GM21447 (cell line): ENCODE data around the gene CDCA4.
A peak's percentile ranks its signal among the peaks of the same experiment; 100 is the strongest.
"Not testable (repeated sequence)": the region's sequence is repeated elsewhere in the genome, so short reads cannot be mapped to it uniquely, and the experiment has no call there.

Experiments used
- ATAC-seq: cut with Tn5 transposase; IDR thresholded peaks from one replicate; pipeline ENCODE4 v1.9.1; 2021; ENCODE audit not compliant: unreplicated experiment

Gene CDCA4

DNA sequence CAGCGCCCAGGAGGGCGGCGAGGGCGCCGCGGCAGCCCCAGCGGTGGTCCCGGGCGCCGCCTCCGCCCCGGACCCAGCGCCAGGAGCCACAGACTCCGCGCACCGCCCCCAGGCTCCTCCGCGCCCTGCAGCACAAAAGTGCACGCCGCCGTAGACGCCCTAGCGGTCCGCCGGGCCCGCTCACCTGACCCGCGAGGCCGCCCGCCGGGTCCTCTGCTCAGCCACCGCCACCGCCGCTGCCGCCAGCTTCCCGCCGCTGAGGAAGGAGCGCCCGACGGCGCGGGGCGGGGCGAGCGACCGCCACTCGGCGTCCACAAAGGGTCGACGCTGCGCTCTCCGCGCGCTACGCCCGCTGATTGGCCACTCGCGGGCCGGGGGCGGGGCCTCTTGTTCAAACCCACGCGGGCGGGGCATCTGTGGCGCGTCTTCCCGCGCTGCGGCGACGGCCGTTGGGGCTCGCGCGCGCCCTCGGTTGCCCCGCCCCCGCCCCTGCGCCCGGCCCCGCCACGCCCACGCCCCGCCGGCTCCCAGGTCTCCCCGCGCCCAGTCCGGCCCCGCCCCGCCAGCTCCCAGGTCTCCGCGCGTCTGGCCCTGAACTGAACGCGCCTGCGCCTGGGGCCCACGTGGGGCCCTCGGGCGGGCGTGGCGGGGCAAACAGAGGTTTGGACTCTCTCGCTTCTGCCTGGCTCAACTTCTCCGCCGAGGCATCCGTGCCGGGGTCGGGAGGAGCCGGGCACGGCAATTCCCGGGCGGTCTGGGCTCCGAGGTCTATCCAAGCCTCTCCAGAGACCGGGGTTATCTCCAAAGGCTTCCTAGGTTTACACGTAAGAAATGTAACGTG, at the start of gene CDCA4:
TSS of gene CDCA4 (minus strand) at position 269 of the 841 bp plus-strand sequence. CDS start 9,154 bp downstream, outside the sequence.
- ATAC-seq = peak; percentile 72

DNA sequence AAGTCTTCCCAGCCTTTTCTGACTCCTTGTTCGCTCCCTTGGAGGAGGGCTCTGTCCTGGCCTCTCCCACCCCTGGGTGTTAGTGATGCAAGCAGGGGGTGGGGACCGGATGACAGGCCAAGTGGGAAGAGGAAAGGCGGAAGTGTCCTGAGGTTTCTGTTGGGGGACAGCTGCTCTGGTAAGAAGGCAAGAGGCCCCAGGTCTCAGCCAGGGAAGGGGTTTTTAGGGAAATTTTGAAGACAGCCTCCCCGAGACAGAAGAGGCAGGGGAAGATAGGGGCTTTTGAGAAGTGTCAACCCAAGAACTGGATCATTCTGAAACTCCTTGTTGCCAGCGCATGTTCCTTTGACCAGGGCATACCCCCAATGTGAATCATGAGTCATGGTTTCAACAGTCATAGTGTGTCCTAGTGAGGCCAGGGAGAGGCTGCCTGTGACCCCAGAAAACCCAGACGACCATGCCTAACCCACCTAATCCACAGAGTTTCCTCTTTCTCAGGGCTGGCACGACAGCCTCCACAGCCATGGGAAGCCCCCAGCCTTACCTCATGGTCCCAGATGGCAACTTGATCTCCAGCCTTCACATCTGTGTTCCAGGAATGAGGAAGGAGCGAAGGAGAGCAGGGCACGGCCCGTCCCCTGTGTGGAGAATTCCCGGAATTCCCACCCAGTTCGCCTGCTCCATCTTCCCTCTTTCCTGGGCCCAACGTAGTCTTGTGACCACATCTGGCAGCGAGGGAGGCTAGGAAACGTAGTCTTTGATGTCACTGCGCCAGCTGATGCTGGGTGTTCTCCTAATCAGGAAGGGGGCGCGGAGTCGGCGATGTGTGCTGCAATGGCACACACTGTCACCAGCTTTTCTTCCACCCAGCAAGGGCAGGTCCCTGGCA, 49.2 kb upstream of the CDCA4 start:
- ATAC-seq = peak; percentile 36

- no peak for ATAC-seq
These were observed 48.6 kb upstream of the CDCA4 start for GRCh38 chr14:105069522-105069870.

DNA sequence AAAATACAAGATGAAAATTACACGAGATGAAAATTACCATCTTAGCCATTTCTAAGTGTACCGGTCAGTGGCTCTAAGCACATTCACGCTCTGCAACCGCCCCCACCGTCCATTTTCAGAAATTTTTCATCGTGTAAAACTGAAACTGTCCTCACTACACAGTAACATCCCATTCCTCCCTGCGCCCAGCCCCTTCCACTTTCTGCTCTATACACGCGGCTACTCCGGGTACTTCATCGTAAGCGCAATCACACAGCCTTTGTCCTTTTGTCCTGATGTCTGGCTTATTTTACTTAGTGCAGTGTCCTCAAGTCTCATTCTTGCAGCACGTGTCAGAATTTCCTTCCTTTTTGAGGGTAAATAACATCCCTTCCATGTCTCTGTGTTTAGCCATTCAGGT, 47.9 kb upstream of the CDCA4 start:
- ATAC-seq = no peak

- ATAC-seq = no peak
These were observed 47.1 kb upstream of the CDCA4 start for GRCh38 chr14:105067969-105068301.

DNA sequence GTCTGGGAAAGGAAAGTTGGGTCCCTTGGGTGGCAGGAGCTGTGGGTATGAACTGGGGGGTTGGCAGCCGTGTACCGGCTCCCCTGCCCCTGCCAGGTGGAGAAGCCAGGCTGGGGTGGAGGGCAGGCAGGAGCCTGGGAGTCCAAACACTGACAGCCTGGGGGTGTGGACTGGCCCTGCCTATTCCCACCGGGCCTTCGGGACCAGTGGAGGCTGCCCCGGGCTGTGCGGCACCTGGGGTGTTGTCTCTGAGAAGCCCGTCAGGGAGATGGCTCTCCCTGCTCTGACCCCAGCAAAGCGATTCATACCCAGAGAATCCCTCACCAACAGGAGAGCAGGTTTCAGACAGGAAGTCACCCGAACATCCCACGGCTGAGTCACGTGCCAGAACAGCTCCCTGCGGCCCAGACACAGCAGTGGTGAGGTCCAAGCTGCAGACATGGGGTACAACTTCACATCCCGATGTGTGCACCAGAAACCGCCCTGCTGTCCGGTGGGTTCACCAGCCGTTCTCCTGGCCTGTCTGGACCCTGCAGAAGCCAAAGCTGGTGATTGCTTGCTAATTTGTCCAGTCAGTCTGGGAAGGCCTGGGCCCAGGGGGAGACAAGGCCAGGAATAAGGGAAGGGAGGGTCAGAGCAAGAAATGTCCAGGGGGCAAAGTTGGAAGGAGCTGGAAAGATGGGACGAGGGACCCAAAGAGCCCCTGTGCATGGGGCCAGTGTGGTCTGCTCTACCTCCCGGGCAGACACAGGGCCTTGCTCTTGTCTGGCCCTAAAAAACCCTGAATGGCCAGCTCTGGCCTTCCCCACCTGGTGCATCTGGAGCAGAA, 46.5 kb upstream of the CDCA4 start:
- no peak for ATAC-seq

GRCh38 chr14:105066240-105067071, 45.6 kb upstream of the CDCA4 start:
- ATAC-seq = no peak

GRCh38 chr14:105065280-105066228, 44.7 kb upstream of the CDCA4 start, which contains the start of gene GPR132:
GPR132 (minus strand) TSS chr14:105065430; CDS start chr14:105055420, 10,010 bp downstream.
- peak; percentile 43 for ATAC-seq

GRCh38 chr14:105064721-105065143, 43.8 kb upstream of the CDCA4 start:
- no peak for ATAC-seq

DNA sequence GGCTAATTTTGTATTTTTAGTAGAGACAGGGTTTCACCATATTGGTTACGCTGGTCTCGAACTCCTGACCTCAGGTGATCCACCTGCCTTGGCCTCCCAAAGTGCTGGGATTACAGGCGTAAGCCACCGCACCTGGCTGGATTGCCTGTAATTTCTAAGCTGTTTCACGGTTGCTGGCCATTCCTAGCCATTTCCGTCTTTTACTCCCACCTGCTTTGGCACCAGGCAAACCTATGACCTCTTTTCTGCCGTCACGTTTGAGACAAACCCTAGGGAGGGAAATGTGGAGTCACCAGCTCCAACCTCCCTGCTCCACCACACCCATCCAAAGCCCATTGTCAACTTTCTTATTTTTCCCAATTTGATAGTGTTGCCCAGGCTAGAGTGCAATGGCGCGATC, 43.1 kb upstream of the CDCA4 start:
- no peak for ATAC-seq

DNA sequence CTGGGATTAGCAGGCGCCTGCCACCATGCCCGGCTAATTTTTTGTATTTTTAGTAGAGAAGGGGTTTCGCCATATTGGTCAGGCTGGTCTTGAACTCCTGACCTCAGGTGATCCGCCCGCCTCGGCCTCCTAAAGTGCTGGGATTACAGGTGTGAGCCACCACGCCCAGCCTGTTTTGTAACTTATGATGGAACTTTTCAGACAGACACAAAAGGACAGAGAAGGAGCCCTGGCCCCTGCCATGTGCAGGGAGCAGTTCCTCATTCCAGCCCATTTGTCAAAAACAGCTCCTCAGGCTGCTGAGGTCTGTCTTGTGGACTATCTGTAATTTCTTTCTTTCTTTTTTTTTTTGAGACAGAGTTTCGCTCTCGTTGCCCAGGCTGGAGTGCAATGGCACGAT, 42.6 kb upstream of the CDCA4 start:
- ATAC-seq = not testable (repeated sequence)

DNA sequence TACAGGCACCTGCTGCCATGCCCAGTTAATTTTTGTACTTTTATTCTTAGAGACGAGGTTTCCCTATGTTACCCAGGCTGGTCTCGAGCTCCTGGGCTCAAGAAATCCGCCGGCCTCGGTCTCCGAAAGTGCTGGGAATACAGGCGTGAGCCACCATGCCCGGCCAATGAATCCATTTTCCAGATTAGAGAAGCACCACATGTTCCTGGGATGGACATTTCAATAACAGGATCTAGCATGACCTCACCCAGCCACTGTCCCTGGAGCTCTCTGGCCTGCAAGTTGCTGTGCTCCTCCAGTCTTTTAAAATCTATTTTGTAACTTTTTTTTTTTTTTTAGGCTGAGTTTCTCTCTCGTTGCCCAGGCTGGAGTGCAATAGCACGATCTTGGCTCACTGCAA, 42.2 kb upstream of the CDCA4 start:
- no peak for ATAC-seq

DNA sequence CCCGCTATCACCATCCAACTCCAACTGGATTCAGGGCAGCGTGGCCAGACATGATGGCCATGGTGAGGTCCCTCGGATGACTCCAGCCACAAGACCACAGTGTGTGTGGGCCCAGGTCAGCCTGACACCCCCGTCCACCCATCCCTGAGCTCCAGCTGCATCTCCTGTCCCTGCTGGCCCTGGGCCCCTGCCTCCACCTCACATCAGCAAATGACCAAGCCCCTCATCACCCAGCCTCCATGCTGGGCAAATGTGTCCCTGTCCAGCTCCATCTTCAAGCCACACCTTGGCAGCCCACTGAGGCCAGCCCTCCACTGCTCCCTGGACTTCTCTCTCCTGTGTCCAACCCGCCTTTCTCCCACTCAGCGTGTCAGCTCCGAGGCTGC, 41.2 kb upstream of the CDCA4 start:
- no peak for ATAC-seq

DNA sequence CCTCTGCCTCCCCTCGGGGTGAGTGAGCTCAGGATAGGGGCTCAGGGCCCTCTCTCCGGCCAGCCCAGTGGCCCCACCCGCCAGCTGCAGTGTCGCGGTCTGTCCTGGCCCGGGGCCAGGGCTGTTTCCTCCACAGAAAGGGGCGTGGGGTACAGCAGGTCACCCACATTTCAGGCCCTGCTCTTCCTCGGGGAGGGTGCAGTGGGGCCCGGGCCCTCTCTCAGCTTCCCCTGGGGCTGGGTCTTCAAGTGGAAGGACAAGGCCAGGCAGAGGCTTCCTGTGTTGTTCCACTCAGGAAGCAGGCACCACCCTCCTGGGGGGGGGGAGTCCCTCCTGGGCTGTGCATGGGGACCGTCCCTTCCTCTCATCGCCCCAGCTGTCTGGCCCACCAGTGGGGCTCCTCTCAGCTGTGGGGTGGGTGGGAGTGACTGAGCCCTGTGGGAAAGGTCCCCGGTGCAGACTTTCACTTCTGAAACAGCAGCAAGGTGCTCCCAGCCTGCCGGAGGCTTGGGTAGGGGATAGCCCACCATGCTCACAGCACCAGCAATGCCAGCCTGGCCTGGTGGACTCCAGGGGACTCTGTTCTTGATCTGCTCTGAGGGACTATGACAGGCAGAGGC, 40.7 kb upstream of the CDCA4 start:
- ATAC-seq = peak; percentile 30

DNA sequence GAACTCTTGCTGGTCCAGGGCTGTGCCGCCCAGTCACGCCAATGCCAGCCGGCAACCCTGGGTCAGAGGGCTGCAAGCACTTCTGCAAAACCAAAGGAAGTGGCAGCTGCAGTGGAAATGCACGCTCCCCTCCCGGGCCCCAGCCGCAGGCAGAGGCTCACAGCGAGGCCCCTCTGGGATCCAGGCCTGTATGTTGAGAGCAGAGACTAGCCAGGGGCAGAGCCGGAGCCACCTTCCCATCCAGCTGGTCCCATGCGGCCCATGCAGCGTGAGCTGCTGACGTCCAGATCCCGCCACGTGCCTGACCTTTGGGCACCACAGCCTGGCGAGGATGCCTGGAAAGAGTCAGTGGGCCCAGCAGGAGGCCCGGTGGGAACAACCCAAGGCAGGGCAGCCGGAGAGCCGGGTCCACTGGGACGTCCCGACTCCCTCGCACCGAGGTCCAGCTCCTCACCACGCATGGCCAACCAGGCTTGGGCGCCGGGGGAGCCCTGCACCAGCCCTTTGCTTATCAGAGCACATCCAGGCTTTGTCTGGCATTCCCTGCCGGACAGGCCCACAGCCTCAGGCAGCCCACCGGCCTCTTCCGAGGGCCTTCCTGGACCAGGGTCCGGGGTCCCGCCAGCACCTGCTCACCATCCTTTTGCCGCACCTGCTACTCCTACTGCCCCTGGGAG, 40.0 kb upstream of the CDCA4 start:
- no peak for ATAC-seq

GRCh38 chr14:105059925-105060565, 39.2 kb upstream of the CDCA4 start:
- no peak for ATAC-seq

- ATAC-seq = no peak
These were observed 38.4 kb upstream of the CDCA4 start for GRCh38 chr14:105059035-105059924.
